ENCODE results near the gene PEX6. TPM values are rescaled to one million over a fixed set of nuclear protein-coding genes. Genes with fewer than 3 reads are reported as not detected.

Gene PEX6
- total RNA-seq, 1 experiment from 2014 or later, result 25.8 TPM

GRCh38 chr6:42979523-42980177, 669 bp upstream of the PEX6 start:
- Mint-ChIP-seq H3K27ac (ENCODE audit: low read depth, unreplicated experiment) (peak overlapping the region; percentile 91), H3K4me3 (ENCODE audit: unreplicated experiment) (peak overlapping the region; percentile 87), H3K36me3 (ENCODE audit: insufficient read depth, unreplicated experiment) (peaks cover 43% of the 10 kb centered on the region), H3K9me3 (ENCODE audit: unreplicated experiment) (no peaks in the 10 kb centered on the region), H3K4me1 (ENCODE audit: insufficient read depth, unreplicated experiment) (peaks cover 15% of the 10 kb centered on the region), H3K27me3 (ENCODE audit: insufficient read depth, unreplicated experiment) (no peaks in the 10 kb centered on the region)
- ChIA-PET POLR2A (interaction anchor here (0.7 to 3.5 kb wide), 28 partner anchors 9 to 526 kb away, joined by 3 to 69 read pairs (median 7); partner anchors contain the start of genes CNPY3, CUL7, GNMT and KLC4), CTCF (interaction anchor here (0.6 to 1.5 kb wide), 7 partner anchors 8 to 470 kb away, joined by 3 to 6 read pairs (median 3); partner anchors contain the start of genes CNPY3 and CUL7)
- no TSS peak for BruUV-seq (replicated peaks)
- intact Hi-C loops (cut with micrococcal nuclease), result loop anchor here (2.0 kb wide), 1 partner anchor 51 kb away; the partner anchor contains the start of gene CNPY3
- TF ChIP-seq, protein P1, sequence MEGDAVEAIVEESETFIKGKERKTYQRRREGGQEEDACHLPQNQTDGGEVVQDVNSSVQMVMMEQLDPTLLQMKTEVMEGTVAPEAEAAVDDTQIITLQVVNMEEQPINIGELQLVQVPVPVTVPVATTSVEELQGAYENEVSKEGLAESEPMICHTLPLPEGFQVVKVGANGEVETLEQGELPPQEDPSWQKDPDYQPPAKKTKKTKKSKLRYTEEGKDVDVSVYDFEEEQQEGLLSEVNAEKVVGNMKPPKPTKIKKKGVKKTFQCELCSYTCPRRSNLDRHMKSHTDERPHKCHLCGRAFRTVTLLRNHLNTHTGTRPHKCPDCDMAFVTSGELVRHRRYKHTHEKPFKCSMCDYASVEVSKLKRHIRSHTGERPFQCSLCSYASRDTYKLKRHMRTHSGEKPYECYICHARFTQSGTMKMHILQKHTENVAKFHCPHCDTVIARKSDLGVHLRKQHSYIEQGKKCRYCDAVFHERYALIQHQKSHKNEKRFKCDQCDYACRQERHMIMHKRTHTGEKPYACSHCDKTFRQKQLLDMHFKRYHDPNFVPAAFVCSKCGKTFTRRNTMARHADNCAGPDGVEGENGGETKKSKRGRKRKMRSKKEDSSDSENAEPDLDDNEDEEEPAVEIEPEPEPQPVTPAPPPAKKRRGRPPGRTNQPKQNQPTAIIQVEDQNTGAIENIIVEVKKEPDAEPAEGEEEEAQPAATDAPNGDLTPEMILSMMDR (IDR thresholded peaks at IDR 0.05; ENCODE audit: unreplicated experiment), result no peak
- peak; percentile 41 for DNase-seq (ENCODE audit: unreplicated experiment)

- CTCF ChIA-PET, result interaction anchor here (0.6 to 1.5 kb wide), 6 partner anchors 14 to 165 kb away, joined by 3 to 6 read pairs (median 3); no protein-coding TSS in a partner anchor
- Mint-ChIP-seq H3K4me3 (ENCODE audit: unreplicated experiment) (peak overlapping the region; percentile 87), H3K36me3 (ENCODE audit: insufficient read depth, unreplicated experiment) (peaks cover 49% of the 10 kb centered on the region), H3K4me1 (ENCODE audit: insufficient read depth, unreplicated experiment) (peaks cover 15% of the 10 kb centered on the region), H3K27me3 (ENCODE audit: insufficient read depth, unreplicated experiment) (no peaks in the 10 kb centered on the region), H3K9me3 (ENCODE audit: unreplicated experiment) (no peaks in the 10 kb centered on the region), H3K27ac (ENCODE audit: low read depth, unreplicated experiment) (peak overlapping the region; percentile 91)
- TF ChIP-seq, protein P1 (IDR thresholded peaks at IDR 0.05; ENCODE audit: unreplicated experiment), result no peak
- BruUV-seq (replicated peaks), result no TSS peak
- POLR2A ChIA-PET, result interaction anchor here (0.5 to 3.5 kb wide), 23 partner anchors 8 to 321 kb away, joined by 3 to 69 read pairs (median 8); partner anchors contain the start of genes CNPY3, CUL7, GNMT and KLC4
- intact Hi-C loops (cut with micrococcal nuclease), result loop anchor here (2.0 kb wide), 1 partner anchor 50 kb away; the partner anchor contains the start of gene CNPY3
- DNase-seq (ENCODE audit: unreplicated experiment), result peak; percentile 47
Observed at GRCh38 chr6:42978487-42978838, 518 bp downstream of the PEX6 start.

DNA sequence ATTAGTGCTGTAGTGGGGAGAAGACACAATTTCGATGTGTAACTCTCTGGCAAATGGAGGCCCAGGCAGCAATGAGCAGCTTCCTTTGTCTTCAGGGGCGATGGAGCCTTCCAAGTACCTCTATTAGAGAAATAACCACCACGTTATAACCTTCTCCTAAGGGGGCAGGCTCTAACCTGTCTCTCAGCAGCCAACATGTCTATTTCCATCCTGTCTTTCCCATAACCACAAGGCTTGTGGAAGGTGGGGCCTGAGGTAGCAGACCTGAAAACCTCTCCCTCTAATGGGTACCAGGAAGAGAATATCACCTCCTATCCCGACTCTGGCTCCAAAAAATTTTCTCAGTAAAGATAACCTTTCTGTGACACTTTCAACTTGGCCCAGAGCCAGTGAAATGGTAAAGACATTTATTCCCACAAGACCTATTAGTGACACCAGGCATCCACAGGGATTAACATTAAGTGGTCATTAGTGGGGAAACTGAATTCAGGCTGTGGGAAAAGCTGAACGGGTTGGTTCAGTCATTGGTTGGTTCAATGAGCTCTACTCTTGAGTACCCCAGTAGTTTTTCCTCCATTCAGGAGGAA, 4.0 kb downstream of the PEX6 start:
- BruUV-seq (replicated peaks), result no TSS peak
- no peak for DNase-seq (ENCODE audit: unreplicated experiment)
- no peak overlapping the region for H3K27ac Mint-ChIP-seq (ENCODE audit: low read depth, unreplicated experiment)
- peaks cover 22% of the 10 kb centered on the region for H3K4me1 Mint-ChIP-seq (ENCODE audit: insufficient read depth, unreplicated experiment)
- no peaks in the 10 kb centered on the region for H3K27me3 Mint-ChIP-seq (ENCODE audit: insufficient read depth, unreplicated experiment)
- no peaks in the 10 kb centered on the region for H3K9me3 Mint-ChIP-seq (ENCODE audit: unreplicated experiment)
- peaks cover 58% of the 10 kb centered on the region for H3K36me3 Mint-ChIP-seq (ENCODE audit: insufficient read depth, unreplicated experiment)
- H3K4me3 Mint-ChIP-seq (ENCODE audit: unreplicated experiment), result no peak overlapping the region
- ChIA-PET POLR2A (interaction anchor here (0.5 to 3.1 kb wide), 7 partner anchors 9 to 93 kb away, joined by 3 to 22 read pairs (median 3); partner anchors contain the start of genes KLHDC3, MEA1 and PPP2R5D), CTCF (interaction anchor here (0.6 to 2.9 kb wide), 3 partner anchors 11 to 70 kb away, joined by 3 to 11 read pairs (median 3); no protein-coding TSS in a partner anchor)
- TF ChIP-seq, protein P1 (IDR thresholded peaks at IDR 0.05; ENCODE audit: unreplicated experiment), result no peak
- intact Hi-C loops (cut with micrococcal nuclease), result no loop called here

- no peak overlapping the region for H3K27ac Mint-ChIP-seq (ENCODE audit: low read depth, unreplicated experiment)
- BruUV-seq (replicated peaks), result no TSS peak
- POLR2A ChIA-PET, result interaction anchor here (1.6 to 3.1 kb wide), 2 partner anchors 10 to 11 kb away, joined by 5 to 22 read pairs; partner anchors contain the start of gene PPP2R5D
- no peaks in the 10 kb centered on the region for H3K27me3 Mint-ChIP-seq (ENCODE audit: insufficient read depth, unreplicated experiment)
- peaks cover 50% of the 10 kb centered on the region for H3K36me3 Mint-ChIP-seq (ENCODE audit: insufficient read depth, unreplicated experiment)
- H3K4me1 Mint-ChIP-seq (ENCODE audit: insufficient read depth, unreplicated experiment), result peaks cover 14% of the 10 kb centered on the region
- intact Hi-C loops (cut with micrococcal nuclease), result no loop called here
- DNase-seq (ENCODE audit: unreplicated experiment), result no peak
- CTCF ChIA-PET, result interaction anchor here (0.6 to 2.9 kb wide), 3 partner anchors 10 to 291 kb away, joined by 4 to 11 read pairs (median 5); no protein-coding TSS in a partner anchor
- TF ChIP-seq, protein P1 (IDR thresholded peaks at IDR 0.05; ENCODE audit: unreplicated experiment), result no peak
- no peaks in the 10 kb centered on the region for H3K9me3 Mint-ChIP-seq (ENCODE audit: unreplicated experiment)
- no peak overlapping the region for H3K4me3 Mint-ChIP-seq (ENCODE audit: unreplicated experiment)
Observed at GRCh38 chr6:42973926-42974325, 5.1 kb downstream of the PEX6 start.

Data from MCF 10A (cell line).